Measurements from ENCODE around the gene LRRC61. TPM values are rescaled to one million over a fixed set of nuclear protein-coding genes. Genes with fewer than 3 reads are reported as not detected.

Gene LRRC61
- total and polyA plus RNA-seq, 2 of the 13 experiments (the other 11 are each of a cell fraction or from before 2014, with no cell fraction given) = 33.0 to 34.8 TPM

GRCh38 chr7:150370612-150371071 lies 47.5 kb downstream of the LRRC61 start (continued):
- peak; percentile 79; the same call in 1 of the 2 replicates for TF ChIP-seq ZNF12 (CRISPR knock-in tag; IDR thresholded peaks at IDR 0.05)
- TF ChIP-seq CEBPG (CRISPR knock-in tag; IDR thresholded peaks at IDR 0.05) = peak; percentile 39; the same call in 1 of the 2 replicates
- no peak for TF ChIP-seq E2F5 (CRISPR knock-in tag; conservative IDR thresholded peaks at IDR 0.05)
- no peak for TF ChIP-seq HNF1A (IDR thresholded peaks at IDR 0.05; ENCODE audit: low read depth)
- no peak for TF ChIP-seq HNF1A (CRISPR knock-in tag; IDR thresholded peaks at IDR 0.05; ENCODE audit: borderline replicate concordance)
- 0 out of 2 replicates have a peak, but pooled peaks have one; percentile 18 for TF ChIP-seq RARA (CRISPR knock-in tag; IDR thresholded peaks at IDR 0.05)

Measured in HepG2 (cell line).